Subcutaneous adipose tissue (tissue), 4 donors: ENCODE data around the gene PLCD1. TPM values are rescaled to one million over a fixed set of nuclear protein-coding genes. Genes with fewer than 3 reads are reported as not detected.

Experiments
- total RNA-seq, 4 donors: library from RNA; depleted of rRNA; stranded (reverse); fragments of >200 nt; gene quantifications; one replicate each; pipeline ENCODE4 v1.1.0, GENCODE V29; 2016
- TF ChIP-seq, protein P1 (sequence below): fragments of 450-650 bp; IDR thresholded peaks from one replicate; pipeline ENCODE4 v1.5.1; 2016; ENCODE audit warnings: low read depth, mild to moderate bottlenecking, control low read depth, antibody characterized with exemption, moderate library complexity

Gene PLCD1
- total RNA-seq, 4 donors from 2014 or later = 17.4 to 34.8 (median 25.2) TPM

DNA sequence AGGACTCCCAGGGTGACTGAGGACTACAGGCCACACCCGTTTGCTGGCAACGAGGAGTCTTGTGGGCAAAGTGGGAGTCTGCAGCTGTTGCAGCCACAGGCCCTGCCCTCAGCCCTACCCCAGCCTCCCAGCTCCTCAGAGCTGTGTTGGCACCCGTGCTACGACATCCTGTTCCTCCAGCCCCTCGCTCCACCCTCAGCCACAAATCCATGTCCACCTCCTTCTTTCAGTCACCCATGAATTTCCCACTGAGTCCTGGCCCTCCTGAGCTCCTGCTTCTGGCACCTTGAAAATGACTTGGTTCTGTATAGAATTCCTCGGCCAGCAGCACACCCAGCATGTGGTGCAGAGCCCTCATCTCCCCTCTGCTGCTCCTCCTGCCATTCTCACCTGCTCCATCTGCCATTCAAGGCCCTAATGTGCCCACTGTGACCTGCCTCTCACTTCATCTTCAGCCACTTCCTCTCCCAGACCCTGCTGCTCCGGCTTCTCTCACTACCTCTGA, 59.8 kb downstream of the PLCD1 start:
- TF ChIP-seq, protein P1, sequence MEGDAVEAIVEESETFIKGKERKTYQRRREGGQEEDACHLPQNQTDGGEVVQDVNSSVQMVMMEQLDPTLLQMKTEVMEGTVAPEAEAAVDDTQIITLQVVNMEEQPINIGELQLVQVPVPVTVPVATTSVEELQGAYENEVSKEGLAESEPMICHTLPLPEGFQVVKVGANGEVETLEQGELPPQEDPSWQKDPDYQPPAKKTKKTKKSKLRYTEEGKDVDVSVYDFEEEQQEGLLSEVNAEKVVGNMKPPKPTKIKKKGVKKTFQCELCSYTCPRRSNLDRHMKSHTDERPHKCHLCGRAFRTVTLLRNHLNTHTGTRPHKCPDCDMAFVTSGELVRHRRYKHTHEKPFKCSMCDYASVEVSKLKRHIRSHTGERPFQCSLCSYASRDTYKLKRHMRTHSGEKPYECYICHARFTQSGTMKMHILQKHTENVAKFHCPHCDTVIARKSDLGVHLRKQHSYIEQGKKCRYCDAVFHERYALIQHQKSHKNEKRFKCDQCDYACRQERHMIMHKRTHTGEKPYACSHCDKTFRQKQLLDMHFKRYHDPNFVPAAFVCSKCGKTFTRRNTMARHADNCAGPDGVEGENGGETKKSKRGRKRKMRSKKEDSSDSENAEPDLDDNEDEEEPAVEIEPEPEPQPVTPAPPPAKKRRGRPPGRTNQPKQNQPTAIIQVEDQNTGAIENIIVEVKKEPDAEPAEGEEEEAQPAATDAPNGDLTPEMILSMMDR = no peak

DNA sequence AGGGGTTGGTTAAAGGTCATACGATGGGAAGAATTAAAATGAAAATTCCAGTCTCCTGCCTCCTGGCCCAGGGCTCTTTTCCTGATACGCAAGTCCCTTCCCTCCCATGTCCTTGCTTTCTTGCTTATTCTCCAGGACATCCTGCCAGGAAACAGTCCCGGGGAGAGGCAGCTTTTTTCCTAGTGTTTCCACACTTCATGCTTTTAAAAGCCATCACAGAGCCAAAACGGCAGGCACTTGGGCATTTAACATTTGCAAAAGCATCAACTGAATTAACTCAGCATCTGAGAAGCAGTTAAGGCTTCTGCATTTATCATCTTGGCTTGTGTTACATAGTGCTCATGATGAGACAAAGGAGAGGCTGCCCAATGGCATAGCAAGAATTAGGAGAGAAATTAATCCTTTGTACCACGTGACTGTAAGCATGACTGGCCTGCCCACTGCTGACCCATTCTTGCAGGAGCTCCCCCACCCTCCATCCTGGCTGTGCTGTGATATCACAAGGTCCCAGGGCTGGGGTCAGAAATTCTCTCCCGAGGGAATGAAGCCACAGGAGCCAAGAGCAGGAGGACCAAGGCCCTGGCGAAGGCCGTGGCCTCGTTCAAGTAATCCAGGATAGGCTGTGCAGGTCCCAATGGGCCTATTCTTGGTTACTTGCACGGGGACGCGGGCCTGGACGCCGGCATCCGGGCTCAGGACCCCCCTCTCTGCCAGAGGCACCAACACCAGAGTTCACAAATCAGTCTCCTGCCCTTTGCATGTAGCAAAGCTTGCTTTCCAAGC, 60.4 kb downstream of the PLCD1 start:
- TF ChIP-seq, protein P1 = no peak

DNA sequence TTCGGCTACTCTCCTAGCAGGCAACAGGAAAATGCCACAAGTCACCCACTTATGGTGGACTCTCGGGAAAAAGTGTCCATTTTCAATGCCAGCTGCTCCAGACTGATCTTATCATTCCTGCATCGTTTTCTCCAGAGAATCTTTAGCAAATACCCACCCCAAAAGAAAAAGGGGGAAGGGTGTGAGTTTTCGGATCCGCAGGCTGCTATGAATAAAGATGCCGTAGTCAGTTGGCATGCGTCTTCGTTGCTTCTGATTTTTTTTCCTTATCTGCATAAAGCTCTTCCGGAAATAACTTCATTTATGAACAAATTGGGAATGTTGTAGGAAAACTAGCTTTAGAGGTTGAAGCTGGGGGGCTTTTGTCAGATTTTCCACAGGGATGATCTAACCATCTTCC, 61.2 kb downstream of the PLCD1 start:
- TF ChIP-seq, protein P1 = no peak

- TF ChIP-seq, protein P1 = no peak
Measured at GRCh38 chr3:37967260-37967881, 62.1 kb downstream of the PLCD1 start.

DNA sequence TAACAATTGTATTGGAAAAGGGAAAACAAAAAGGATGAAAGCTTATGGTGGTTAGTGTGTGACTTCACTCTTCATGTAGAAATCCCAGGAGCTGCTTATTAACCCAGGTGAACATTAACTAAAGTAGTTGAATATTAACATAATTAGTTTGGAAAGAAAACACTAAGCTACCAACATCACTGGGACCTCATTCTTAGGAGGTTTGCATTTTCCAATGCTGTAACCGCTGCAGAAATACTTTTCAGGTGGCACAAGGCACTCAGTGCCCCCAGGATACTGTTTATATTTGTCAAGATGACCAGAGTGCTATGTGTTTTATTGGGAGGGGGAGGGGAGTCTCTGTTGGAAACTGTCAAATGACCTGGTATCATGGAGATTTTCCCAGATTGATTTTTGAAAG, 64.7 kb downstream of the PLCD1 start:
- TF ChIP-seq, protein P1 = no peak

- TF ChIP-seq, protein P1 = no peak
Measured at GRCh38 chr3:37964146-37964545, 65.3 kb downstream of the PLCD1 start.

GRCh38 chr3:37963635-37964034, 65.8 kb downstream of the PLCD1 start:
- TF ChIP-seq, protein P1 = no peak
